ENCODE results near the gene DDAH2.
A peak's percentile ranks its signal among the peaks of the same experiment; 100 is the strongest.

The DDAH2 gene

DNA sequence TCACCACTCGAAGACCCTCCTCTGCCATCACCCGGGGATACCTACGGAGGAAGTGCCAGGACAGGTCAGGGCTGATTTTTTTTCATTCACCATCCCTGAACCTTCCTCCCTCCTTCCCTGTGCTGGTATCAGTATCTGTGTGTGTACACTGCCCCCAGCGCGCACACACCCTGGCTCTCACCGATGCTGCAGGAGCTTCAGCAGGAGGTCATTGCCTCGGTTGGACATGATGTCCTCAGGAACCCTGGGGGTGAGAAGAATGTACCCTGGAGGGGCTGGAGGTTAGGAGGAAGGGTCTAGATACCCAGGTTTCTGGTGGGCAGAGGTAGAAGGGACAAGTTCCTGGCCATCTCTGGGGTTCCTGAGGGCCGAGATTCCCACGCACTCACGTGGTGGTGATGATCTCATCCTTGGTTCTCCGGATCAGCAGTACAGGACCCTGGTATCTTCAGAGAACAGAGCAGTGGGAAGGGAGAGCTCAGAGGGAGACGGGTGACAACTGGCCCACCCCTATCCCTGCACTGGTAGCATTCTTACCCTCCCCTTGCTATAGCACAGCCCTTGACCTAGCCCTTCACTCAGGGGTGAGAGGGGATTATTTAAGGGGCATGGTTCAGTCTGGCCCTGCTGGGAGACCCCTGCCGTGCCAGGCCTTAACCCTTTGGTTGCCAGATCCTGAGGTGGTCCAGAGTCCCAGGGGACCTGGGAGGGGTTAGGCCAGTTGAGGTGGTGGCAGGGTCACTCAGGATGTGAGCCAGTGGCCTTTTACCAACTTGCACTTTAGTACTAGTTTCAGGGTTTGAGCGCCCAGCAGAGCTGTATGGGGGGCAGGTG is 41.0 kb downstream of the DDAH2 start:
- DNase-seq: no peak

DNA sequence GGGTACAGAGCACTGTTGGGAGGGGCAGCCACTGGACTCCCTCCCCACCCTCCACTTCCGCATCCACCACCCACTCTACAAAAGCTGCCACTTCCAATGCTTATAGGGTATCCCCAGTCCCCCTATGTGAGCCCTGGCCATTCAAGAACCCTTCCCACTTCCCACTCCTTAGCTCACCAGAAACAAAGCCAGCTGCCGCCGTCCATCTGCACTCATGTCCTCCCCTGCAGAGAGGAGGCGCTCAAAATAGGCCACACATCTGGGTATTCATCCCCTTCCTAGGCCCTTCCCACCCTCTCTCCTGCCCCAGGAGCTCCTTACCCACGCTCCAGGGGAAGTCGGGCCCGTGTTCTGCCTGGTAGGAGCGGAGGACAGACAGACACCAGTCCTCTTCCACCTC is 41.8 kb downstream of the DDAH2 start:
- DNase-seq: no peak

DNA sequence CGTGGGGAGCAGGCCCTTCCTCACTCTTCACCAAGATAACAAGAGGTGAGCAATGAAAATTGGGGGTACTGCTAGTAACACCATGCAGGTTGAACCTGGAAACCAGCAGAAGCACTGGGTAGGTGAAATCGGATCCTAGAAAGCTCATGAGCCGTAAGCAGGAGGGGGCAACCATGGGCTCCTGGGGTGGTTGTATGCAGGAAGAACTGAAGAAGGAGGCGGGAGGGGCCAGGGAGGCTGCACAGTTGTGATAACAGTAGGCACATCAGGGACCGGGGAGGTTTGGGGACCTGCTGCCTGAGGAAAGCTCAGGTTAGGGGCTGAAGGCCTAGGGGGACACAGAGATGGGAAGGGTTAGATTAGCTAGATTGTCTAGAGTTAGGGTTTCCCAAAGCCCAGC is 42.6 kb downstream of the DDAH2 start:
- peak; percentile 76 for DNase-seq

DNA sequence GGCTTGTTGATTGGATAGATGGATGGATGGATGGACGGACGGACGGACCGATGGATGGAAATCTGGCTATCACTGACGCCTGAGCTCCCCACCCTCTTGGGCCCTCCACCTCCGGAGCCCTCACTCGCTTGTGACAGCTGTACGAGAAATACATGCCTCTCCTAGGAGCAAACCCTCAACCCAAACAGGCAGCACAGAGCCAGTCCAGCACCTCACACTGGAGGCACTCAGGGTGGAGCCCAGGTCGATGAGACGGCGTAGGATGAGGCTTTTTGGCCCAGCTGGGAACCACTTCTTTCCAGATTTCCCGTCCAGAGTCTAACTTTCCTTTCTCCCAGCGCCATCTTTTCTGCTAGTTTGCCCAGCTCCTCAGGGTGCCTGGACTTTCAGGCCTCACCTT is 45.5 kb downstream of the DDAH2 start:
- DNase-seq: no peak

DNA sequence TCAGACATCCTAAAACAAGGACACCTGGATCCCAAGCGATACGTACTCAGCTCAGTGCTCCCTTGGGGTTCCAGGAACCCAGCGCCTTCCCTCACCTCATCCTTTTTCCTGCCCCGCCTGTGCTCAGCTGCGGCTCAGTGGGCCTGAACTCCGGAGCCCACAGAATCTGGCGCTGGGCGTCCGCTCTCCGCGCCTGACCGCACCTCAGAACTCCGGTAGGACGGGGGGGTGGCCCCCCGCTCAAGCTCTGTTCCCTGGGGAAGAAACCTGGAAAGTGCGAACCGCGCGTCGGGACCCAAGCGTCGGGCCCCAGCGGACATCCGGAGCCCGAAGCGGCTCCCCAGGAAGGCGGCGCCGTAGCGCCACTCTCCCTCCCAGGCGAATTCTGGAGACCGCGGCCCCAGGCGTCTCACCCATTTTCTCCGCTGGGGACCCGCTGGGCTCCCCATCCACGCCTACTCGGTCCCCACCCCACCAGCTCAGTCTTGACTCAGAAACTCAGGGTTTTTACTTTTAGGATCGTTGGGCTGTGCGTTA is 47.9 kb downstream of the DDAH2 start:
- DNase-seq: peak; percentile 80

DNA sequence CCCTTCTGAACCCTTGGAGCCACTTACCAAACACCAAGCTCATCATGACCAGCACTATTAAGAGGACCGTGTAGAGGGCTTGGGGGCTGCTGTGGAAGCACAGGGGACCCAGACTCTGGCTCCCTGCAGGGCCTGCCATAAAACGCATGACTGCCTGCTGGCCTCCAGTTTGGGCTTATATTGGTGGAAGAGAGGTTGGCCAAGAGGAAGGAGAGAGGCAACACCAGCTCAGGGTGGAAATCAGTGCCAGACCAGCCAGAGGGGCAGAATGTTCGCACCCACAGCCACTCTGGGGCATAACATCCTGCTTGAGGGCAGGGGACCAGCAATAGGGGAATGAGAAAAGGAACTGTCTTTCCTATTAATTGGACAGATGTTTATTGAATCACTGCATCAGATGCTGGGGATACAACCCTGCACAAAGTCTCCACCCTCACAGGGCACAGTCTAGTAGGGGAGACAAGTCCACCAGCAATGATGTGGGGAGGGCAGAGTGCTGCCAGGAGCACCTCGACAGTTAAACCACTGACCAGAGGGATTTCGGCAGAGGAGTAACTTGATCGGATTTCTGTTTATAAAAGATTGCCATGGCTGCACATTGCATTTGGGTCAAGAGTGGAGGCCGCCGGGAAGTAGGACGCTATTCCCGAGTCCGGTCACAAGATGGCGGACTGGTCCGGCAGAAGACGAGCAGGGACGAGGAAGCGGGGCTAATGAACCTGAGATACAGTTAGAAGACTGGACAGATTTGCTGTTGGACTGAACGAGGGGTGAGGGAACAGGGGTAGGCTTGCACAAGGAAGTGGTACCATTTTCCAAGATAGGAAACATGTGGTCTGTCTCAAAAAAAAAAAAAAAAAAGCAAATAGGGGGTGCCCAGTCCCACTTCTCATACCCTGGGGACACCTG is 48.6 kb downstream of the DDAH2 start, which contains the start of gene LY6G5C:
TSS of gene LY6G5C (minus strand) at position 842 of the 909 bp plus-strand sequence. CDS start at position 148, 694 bp downstream.
- DNase-seq: peak; percentile 90

DNA sequence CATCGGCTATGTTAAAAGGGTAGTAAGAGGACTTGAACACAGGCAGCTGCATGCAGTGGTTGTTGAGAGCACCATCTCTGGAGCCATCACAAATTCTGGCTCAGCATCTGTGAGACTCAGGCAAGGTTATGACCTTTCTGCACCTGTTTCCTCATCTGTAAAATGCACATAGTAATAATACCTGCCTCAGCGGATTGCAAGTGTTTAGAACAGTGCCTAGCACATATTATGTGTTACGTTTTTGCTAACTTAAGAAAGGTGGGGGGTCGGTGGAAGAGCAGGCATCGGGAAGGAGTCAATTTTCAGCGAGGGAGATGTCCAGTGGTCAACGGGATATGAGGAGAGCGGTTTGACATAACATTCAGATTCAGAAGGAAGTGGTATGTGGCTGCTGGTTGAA is 51.1 kb downstream of the DDAH2 start:
- DNase-seq: no peak

Measured in hematopoietic multipotent progenitor cell treated with erythropoietin and hydrocortisone succinate and interleukin-3 and kit ligand, for 4 days (in vitro differentiated cells).